ENCODE data around the gene USP49.

USP49 gene

GRCh38 chr6:41740366-41741162 is 154.6 kb downstream of the USP49 start:
- Mint-ChIP-seq H3K27me3 (no peaks in the 10 kb centered on the region), H3K27ac (no peak overlapping the region), H3K4me1 (ENCODE audit: low read depth) (peaks cover 2% of the 10 kb centered on the region), H3K36me3 (no peaks in the 10 kb centered on the region), H3K4me3 (no peak overlapping the region), H3K9me3 (ENCODE audit: low read depth) (no peaks in the 10 kb centered on the region)
